ENCODE results near the gene P2RX3.
"Not testable (repeated sequence)": the region's sequence is repeated elsewhere in the genome, so short reads cannot be mapped to it uniquely, and the experiment has no call there.

The P2RX3 gene

GRCh38 chr11:57349491-57350274 is 11.5 kb downstream of the P2RX3 start:
- DNase-seq (ENCODE audit: low read depth): peak; percentile 45

GRCh38 chr11:57353036-57353435 is 14.9 kb downstream of the P2RX3 start:
- no peak for DNase-seq (ENCODE audit: low read depth)

- no peak for DNase-seq (ENCODE audit: low read depth)
Measured at GRCh38 chr11:57353446-57353845, 15.3 kb downstream of the P2RX3 start.

- DNase-seq (ENCODE audit: low read depth): no peak
Measured at GRCh38 chr11:57353852-57354251, 15.7 kb downstream of the P2RX3 start.

GRCh38 chr11:57354699-57355098 is 16.5 kb downstream of the P2RX3 start:
- no peak for DNase-seq (ENCODE audit: low read depth)

- DNase-seq (ENCODE audit: low read depth): no peak
Measured at GRCh38 chr11:57356268-57356667, 18.1 kb downstream of the P2RX3 start.

- DNase-seq (ENCODE audit: low read depth): no peak
Measured at GRCh38 chr11:57357310-57357709, 19.2 kb downstream of the P2RX3 start.

- peak; percentile 10 for DNase-seq (ENCODE audit: low read depth)
Measured at GRCh38 chr11:57357856-57358255, 19.7 kb downstream of the P2RX3 start.

- DNase-seq (ENCODE audit: low read depth): peak; percentile 42
Measured at GRCh38 chr11:57358543-57358961, 20.4 kb downstream of the P2RX3 start.

- DNase-seq (ENCODE audit: low read depth): no peak
Measured at GRCh38 chr11:57358991-57359390, 20.8 kb downstream of the P2RX3 start.

- no peak for DNase-seq (ENCODE audit: low read depth)
Measured at GRCh38 chr11:57359396-57359795, 21.2 kb downstream of the P2RX3 start.

- DNase-seq (ENCODE audit: low read depth): no peak
Measured at GRCh38 chr11:57359896-57360690, 21.9 kb downstream of the P2RX3 start.

- no peak for DNase-seq (ENCODE audit: low read depth)
Measured at GRCh38 chr11:57360991-57361390, 22.8 kb downstream of the P2RX3 start.

GRCh38 chr11:57361420-57361819 is 23.3 kb downstream of the P2RX3 start:
- DNase-seq (ENCODE audit: low read depth): not testable (repeated sequence)

GRCh38 chr11:57361926-57362325 is 23.8 kb downstream of the P2RX3 start:
- DNase-seq (ENCODE audit: low read depth): no peak

GRCh38 chr11:57363131-57364080 is 25.3 kb downstream of the P2RX3 start:
- DNase-seq (ENCODE audit: low read depth): no peak

- no peak for DNase-seq (ENCODE audit: low read depth)
Measured at GRCh38 chr11:57364851-57365660, 26.9 kb downstream of the P2RX3 start.

GRCh38 chr11:57368106-57368844 is 30.1 kb downstream of the P2RX3 start:
- no peak for DNase-seq (ENCODE audit: low read depth)

- DNase-seq (ENCODE audit: low read depth): no peak
Measured at GRCh38 chr11:57368845-57369232, 30.7 kb downstream of the P2RX3 start.

- peak; percentile 78 for DNase-seq (ENCODE audit: low read depth)
Measured at GRCh38 chr11:57370251-57370650, 32.1 kb downstream of the P2RX3 start.

- no peak for DNase-seq (ENCODE audit: low read depth)
Measured at GRCh38 chr11:57370941-57371340, 32.8 kb downstream of the P2RX3 start.
